Measurements from ENCODE around the gene MAML3.

The MAML3 gene

DNA sequence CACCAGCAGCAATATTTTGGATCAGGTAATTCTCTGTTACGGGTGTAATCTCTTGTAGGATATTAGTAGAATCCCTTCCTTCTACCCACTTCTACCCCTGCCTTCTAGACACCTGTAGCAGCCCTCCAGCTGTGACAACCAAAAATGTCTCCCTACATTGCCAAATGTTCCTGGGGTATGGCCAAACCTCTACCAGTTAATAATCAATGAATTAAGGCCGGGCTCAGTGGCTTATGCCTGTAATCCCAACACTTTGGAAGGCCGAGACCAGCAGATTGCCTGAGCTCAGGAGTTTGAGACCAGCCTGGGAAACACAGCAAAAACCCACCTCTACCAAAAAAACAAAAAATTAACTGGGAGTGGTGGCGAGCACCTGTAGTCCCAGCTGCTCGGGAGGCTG, 9.9 kb downstream of the MAML3 start:
- in situ Hi-C loops (cut with MboI; ENCODE audit: low sequenced_read_pairs, unreplicated experiment): no loop called here
- TF ChIP-seq, protein P1, sequence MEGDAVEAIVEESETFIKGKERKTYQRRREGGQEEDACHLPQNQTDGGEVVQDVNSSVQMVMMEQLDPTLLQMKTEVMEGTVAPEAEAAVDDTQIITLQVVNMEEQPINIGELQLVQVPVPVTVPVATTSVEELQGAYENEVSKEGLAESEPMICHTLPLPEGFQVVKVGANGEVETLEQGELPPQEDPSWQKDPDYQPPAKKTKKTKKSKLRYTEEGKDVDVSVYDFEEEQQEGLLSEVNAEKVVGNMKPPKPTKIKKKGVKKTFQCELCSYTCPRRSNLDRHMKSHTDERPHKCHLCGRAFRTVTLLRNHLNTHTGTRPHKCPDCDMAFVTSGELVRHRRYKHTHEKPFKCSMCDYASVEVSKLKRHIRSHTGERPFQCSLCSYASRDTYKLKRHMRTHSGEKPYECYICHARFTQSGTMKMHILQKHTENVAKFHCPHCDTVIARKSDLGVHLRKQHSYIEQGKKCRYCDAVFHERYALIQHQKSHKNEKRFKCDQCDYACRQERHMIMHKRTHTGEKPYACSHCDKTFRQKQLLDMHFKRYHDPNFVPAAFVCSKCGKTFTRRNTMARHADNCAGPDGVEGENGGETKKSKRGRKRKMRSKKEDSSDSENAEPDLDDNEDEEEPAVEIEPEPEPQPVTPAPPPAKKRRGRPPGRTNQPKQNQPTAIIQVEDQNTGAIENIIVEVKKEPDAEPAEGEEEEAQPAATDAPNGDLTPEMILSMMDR (IDR thresholded peaks at IDR 0.05; ENCODE audit: borderline replicate concordance, control extremely low read depth, extremely low read depth, insufficient read depth, missing control alignments): no peak

DNA sequence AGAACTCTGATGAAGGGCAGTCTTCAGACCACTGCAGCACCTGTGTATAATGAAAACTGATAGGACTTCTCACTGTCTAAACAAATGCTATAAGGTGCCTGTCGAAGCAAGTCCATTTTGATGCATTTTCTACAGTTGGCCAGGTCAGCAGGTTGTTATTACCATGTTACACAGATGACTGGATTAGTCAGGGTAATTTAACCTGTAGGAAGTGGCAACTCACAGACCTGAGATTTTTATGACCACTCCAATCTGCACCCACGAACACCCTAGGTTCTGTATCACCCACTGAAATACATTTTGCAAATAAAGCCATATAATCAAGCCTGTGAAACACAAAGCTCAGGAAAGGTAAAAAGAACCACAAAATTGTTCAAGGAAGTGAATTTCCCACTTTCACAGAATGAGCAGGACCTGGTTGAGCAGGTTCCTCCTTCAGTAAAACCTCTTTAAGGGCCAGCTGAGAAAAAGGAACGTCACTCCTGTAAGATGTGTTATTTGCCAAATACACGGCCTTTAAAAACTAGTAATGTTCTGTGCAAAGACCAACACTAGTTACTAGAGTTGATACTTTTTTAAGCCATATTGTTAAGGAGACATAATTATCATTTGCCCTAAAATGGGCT, 12.7 kb downstream of the MAML3 start:
- in situ Hi-C loops (cut with MboI; ENCODE audit: low sequenced_read_pairs, unreplicated experiment): no loop called here
- TF ChIP-seq, protein P1 (IDR thresholded peaks at IDR 0.05; ENCODE audit: borderline replicate concordance, control extremely low read depth, extremely low read depth, insufficient read depth, missing control alignments): no peak
- DNase-seq (ENCODE audit: low spot score): no peak

More for the DNA sequence above, 9.9 kb downstream of the MAML3 start:
- no peak for DNase-seq (ENCODE audit: low spot score)

DNA sequence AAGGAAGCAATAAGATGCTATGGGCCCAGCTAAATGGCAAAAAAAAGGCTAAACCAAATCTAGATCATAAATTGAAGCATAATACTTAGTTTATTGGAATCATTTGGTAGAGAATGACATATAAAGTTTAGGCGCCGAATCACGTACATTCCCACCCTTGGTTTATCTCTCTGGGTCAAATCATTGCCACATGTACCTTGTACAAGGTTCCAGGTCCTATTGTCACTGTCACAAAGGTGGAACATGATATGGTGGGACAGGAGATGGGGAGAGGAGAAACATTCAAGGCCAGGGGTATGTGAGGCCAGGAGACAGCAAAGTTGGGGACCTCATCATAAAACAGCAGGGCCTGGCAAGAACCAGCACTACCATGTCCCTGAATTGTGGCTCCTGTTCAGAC, 13.4 kb downstream of the MAML3 start:
- in situ Hi-C loops (cut with MboI; ENCODE audit: low sequenced_read_pairs, unreplicated experiment): no loop called here
- TF ChIP-seq, protein P1 (IDR thresholded peaks at IDR 0.05; ENCODE audit: borderline replicate concordance, control extremely low read depth, extremely low read depth, insufficient read depth, missing control alignments): no peak
- DNase-seq (ENCODE audit: low spot score): no peak

DNA sequence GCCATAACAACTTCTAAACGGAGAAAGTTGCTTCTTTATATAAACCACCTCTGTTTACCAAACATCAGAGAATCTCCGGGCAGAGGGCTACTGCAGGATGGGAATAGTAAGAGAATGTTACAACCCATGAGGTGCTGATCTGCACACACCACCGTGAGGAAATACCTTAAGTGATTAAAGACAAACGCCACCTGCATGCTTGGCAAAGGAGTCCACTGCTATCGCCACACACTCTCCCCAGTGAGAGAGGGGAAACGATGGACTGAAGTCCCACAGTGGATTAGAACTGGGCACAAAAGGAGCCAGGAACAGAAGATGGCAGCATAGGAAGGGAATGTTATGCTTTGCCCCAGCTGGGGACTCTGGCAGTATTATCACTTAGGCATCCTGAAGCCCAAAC, 15.6 kb downstream of the MAML3 start:
- in situ Hi-C loops (cut with MboI; ENCODE audit: low sequenced_read_pairs, unreplicated experiment): no loop called here
- TF ChIP-seq, protein P1 (IDR thresholded peaks at IDR 0.05; ENCODE audit: borderline replicate concordance, control extremely low read depth, extremely low read depth, insufficient read depth, missing control alignments): no peak

DNA sequence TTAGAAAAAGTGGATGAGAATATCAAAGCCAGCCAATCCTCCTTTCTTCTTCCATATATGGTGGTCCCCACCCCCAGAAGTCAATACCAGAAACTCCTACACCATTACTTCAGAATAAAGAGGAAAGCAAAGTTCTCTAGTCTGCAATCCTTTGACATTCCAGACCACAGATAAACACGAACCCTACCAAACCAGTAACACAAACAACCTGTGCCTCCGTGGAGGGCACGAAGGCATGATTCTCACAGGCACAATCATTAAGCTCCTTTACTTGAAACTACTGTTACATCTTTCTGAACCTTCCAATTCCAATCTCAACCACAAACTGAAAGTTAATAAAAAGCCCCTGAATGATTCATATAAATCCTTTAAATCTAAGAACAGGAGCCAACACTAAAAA, 16.3 kb downstream of the MAML3 start:
- DNase-seq (ENCODE audit: low spot score): no peak
- TF ChIP-seq, protein P1 (IDR thresholded peaks at IDR 0.05; ENCODE audit: borderline replicate concordance, control extremely low read depth, extremely low read depth, insufficient read depth, missing control alignments): no peak
- in situ Hi-C loops (cut with MboI; ENCODE audit: low sequenced_read_pairs, unreplicated experiment): no loop called here

More for the DNA sequence above, 15.6 kb downstream of the MAML3 start:
- DNase-seq (ENCODE audit: low spot score): no peak

DNA sequence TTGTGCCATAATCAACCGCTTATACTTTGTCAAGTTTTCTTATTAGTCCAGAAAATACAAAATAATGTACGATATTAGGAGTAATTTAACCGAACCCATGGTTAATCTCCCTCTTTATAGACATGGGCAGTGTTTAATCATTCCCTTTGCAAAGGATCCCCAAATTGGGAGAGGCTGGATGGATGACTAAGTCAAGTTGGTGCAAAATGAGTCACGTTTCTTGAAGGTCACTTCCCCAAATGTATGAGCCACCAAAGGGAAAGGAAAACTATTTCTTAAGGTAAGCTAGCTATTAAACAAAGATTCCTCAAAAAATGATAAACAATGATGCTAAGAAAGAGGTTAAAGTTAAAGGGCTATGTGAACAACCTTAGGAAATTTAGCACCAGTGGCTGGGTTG, 17.5 kb downstream of the MAML3 start:
- TF ChIP-seq, protein P1 (IDR thresholded peaks at IDR 0.05; ENCODE audit: borderline replicate concordance, control extremely low read depth, extremely low read depth, insufficient read depth, missing control alignments): no peak
- DNase-seq (ENCODE audit: low spot score): no peak
- in situ Hi-C loops (cut with MboI; ENCODE audit: low sequenced_read_pairs, unreplicated experiment): no loop called here
